ENCODE results near the gene CAMSAP3.

- TF ChIP-seq CTCF (IDR thresholded peaks at IDR 0.05) (no peak), EP300 (IDR thresholded peaks at IDR 0.05) (no peak), POLR2A (IDR thresholded peaks at IDR 0.05; ENCODE audit: low read depth) (no peak)
These were observed 15.0 kb downstream of the CAMSAP3 start for GRCh38 chr19:7610491-7611240.

Data from esophagus muscularis mucosa (tissue), 4 donors.